SK-N-MC (cell line): Measurements from ENCODE around the gene PCDH15.
A peak's percentile ranks its signal among the peaks of the same experiment; 100 is the strongest.

Experiments used
- DNase-seq: peaks from one replicate; pipeline ENCODE4 v3.0.0-alpha.2; 2011; ENCODE audit warnings: low read depth, low spot score
- H3K27ac ChIP-seq: fragments of 200-600 bp; sonication (generic); 2 replicates; pipeline ENCODE4 v1.5.1; 2016; ENCODE audit warnings: mixed run types
- H3K36me3 ChIP-seq: fragments of 200-600 bp; sonication (generic); 2 replicates; pipeline ENCODE4 v1.6.1; 2017; ENCODE audit warnings: antibody characterized with exemption, low read length, mixed read lengths; ENCODE audit not compliant: insufficient read depth
- H3K4me3 ChIP-seq: fragments of 200-600 bp; sonication (generic); 2 replicates; pipeline ENCODE4 v1.5.1; 2016
- H3K9ac ChIP-seq: fragments of 200-600 bp; sonication (generic); 2 replicates; pipeline ENCODE4 v1.8.0; 2017; ENCODE audit warnings: mixed run types, mixed read lengths; ENCODE audit not compliant: insufficient read length
- H3K9me3 ChIP-seq: fragments of 200-600 bp; sonication (generic); 2 replicates; pipeline ENCODE4 v1.6.1; 2017; ENCODE audit warnings: low read depth, mild to moderate bottlenecking, antibody characterized with exemption, low read length, moderate library complexity, mixed read lengths
- EZH2 ChIP-seq: fragments of 200-600 bp; sonication (generic); IDR thresholded peaks from one replicate; pipeline ENCODE4 v1.6.1; 2017; ENCODE audit warnings: antibody characterized with exemption
- FOXP2 ChIP-seq: optimal IDR thresholded peaks from 2 replicates; pipeline ENCODE3; 2011; ENCODE audit warnings: mild to moderate bottlenecking, moderate library complexity; ENCODE audit not compliant: insufficient read depth; ENCODE audit errors: extremely low read length, control extremely low read depth
- POLR2AphosphoS5 ChIP-seq: IDR thresholded peaks from 2 replicates; pipeline ENCODE4 v1.6.1; 2012; ENCODE audit warnings: mild to moderate bottlenecking, low read depth, low read length, borderline replicate concordance

PCDH15 gene

DNA sequence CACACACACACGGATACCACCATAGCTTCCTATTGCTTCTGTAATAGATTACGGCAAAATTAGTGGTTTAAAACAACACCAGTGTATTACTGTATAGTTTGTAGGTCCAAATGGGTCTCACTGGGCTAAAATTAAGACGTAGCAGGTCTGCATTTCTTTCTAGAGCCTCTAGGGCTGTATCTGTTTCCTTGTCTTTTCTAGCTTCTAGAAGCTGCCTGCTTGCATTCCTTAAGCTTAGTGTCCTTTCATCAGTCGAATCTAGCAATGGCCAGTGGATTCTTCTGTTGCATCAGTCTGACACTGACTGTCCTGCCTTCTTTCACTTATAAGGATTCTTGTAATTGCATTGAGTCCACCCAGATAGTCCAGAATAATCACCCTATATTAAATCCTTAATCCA lies 882.3 kb downstream of the PCDH15 start:
- H3K4me3 ChIP-seq, result no peak overlapping the region
- DNase-seq, result no peak
- TF ChIP-seq POLR2AphosphoS5 (no peak), FOXP2 (no peak), EZH2 (no peak)
- H3K9me3 ChIP-seq, result no peaks in the 10 kb centered on the region
- no peak overlapping the region for H3K9ac ChIP-seq
- no peak overlapping the region for H3K27ac ChIP-seq
- no peaks in the 10 kb centered on the region for H3K36me3 ChIP-seq

DNA sequence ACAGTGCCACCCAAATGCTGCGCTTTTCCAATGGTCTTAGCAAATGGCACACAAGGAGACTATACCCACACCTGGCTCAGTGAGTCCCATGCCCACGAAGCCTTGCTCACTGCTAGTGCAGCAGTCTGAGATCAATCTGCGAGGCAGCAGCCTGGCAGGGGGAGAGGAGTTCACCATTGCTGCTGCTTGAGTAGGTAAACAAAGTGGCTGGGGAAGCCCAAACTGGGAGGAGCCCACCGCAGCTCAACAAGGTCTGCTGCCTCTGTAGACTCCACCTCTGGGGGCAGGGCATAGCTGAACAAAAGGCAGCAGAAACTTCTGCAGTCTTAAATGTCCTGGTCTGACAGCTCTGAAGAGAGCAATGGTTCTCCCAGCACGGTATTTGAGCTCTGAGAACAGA lies 891.2 kb downstream of the PCDH15 start:
- Histone ChIP-seq H3K36me3 (no peaks in the 10 kb centered on the region), H3K4me3 (no peak overlapping the region), H3K9ac (no peak overlapping the region), H3K27ac (no peak overlapping the region), H3K9me3 (no peaks in the 10 kb centered on the region)
- TF ChIP-seq POLR2AphosphoS5 (no peak), EZH2 (no peak), FOXP2 (no peak)
- DNase-seq, result no peak

- Histone ChIP-seq H3K9ac (no peak overlapping the region), H3K27ac (no peak overlapping the region), H3K4me3 (no peak overlapping the region), H3K9me3 (no peaks in the 10 kb centered on the region), H3K36me3 (no peaks in the 10 kb centered on the region)
- no peak for DNase-seq
- no peak for TF ChIP-seq EZH2
- no peak for TF ChIP-seq FOXP2
- TF ChIP-seq POLR2AphosphoS5, result no peak
Measured at GRCh38 chr10:53904506-53905241, 896.4 kb downstream of the PCDH15 start.

DNA sequence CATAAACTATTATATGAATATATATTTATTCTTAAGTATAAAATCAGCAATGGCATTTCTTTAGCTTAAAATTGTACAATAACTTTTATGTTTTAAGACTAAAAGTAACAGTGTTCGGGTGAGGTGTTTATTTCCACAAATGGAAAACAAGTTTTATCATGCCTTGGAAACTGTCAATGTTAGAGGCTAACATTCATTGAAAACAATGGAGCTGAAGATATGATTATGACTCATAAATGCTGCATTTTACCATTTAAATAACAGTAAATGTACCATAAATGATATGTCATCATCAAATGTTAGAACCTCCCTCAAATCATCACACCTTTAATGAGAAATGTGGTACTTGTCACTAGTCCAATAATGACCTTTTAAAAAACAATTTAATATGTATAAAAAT lies 897.3 kb downstream of the PCDH15 start:
- Histone ChIP-seq H3K9me3 (no peaks in the 10 kb centered on the region), H3K9ac (no peak overlapping the region), H3K4me3 (no peak overlapping the region), H3K27ac (no peak overlapping the region), H3K36me3 (no peaks in the 10 kb centered on the region)
- DNase-seq, result no peak
- no peak for TF ChIP-seq FOXP2
- no peak for TF ChIP-seq EZH2
- no peak for TF ChIP-seq POLR2AphosphoS5

- Histone ChIP-seq H3K9me3 (no peaks in the 10 kb centered on the region), H3K36me3 (no peaks in the 10 kb centered on the region), H3K4me3 (no peak overlapping the region), H3K9ac (no peak overlapping the region), H3K27ac (no peak overlapping the region)
- TF ChIP-seq EZH2 (no peak), POLR2AphosphoS5 (no peak), FOXP2 (no peak)
- DNase-seq, result peak; percentile 2
Measured at GRCh38 chr10:53899463-53900160, 901.4 kb downstream of the PCDH15 start.

DNA sequence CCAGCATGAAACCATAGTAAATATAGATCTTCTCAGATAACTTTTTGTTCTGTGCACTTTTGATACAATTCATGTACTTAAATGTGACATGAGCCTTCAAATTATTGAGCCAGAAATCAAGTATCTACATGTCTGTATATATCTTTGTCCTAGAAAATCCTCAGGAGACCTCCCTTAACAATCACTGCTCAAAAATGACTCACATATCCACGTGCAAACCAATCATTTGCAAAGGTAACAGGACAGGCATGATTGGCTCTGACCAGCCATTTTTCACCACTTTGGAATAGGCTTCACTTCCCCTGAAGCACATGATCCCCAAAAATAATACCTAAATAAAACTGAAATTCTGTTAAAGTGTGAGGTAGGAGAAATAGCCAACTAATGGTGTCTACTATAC lies 902.5 kb downstream of the PCDH15 start:
- H3K27ac ChIP-seq, result no peak overlapping the region
- no peaks in the 10 kb centered on the region for H3K36me3 ChIP-seq
- H3K9me3 ChIP-seq, result no peaks in the 10 kb centered on the region
- H3K4me3 ChIP-seq, result no peak overlapping the region
- H3K9ac ChIP-seq, result no peak overlapping the region
- TF ChIP-seq FOXP2, result no peak
- TF ChIP-seq POLR2AphosphoS5, result no peak
- TF ChIP-seq EZH2, result no peak
- no peak for DNase-seq

DNA sequence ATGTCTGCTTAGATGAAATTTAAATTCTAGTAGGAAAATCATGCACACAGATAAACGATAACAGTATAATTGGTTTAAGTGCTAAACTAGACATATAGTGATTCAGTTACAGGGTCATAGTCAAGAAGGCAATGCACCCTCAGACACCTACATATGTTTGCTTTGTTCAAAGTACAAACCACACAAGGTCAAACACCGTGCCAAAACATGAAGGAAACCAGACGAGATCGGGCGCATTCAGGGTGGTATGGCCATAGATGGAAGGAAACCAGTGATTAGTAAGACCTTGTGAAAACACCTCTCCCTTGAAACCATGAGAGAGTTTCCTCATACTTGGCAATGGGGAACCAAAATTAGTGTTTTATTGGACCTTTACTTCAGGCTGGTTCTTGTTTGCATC lies 906.9 kb downstream of the PCDH15 start:
- TF ChIP-seq POLR2AphosphoS5 (no peak), EZH2 (no peak), FOXP2 (no peak)
- DNase-seq, result no peak
- H3K9me3 ChIP-seq, result no peaks in the 10 kb centered on the region
- H3K4me3 ChIP-seq, result no peak overlapping the region
- no peak overlapping the region for H3K27ac ChIP-seq
- no peaks in the 10 kb centered on the region for H3K36me3 ChIP-seq
- no peak overlapping the region for H3K9ac ChIP-seq

DNA sequence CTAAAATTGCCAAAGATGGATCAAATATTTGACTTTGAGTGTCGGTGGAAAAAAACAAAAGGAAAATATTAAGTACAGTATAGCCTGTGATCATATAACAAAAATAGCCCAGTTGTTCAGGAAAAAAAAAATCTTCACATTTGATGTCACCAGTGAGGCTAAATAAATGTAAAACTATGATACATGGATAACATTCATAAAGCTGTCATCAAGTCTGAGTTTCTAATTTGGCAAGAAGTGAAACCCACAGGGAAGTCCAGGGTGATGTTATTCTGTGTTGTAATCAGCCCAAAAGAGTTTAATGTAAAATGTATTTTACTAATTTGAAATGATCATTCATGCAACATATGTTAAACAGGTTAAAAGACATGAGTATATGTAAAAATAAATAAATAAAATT lies 908.0 kb downstream of the PCDH15 start:
- TF ChIP-seq FOXP2 (no peak), EZH2 (no peak), POLR2AphosphoS5 (no peak)

More for the DNA sequence above, 908.0 kb downstream of the PCDH15 start:
- DNase-seq, result no peak
- Histone ChIP-seq H3K4me3 (no peak overlapping the region), H3K36me3 (no peaks in the 10 kb centered on the region), H3K9ac (no peak overlapping the region), H3K27ac (no peak overlapping the region), H3K9me3 (no peaks in the 10 kb centered on the region)
